Measurements from ENCODE around the gene ALKBH7.
"Not testable (repeated sequence)": the region's sequence is repeated elsewhere in the genome, so short reads cannot be mapped to it uniquely, and the experiment has no call there.

The ALKBH7 gene

GRCh38 chr19:6372594-6373095, at the start of gene ALKBH7:
ALKBH7 (plus strand) TSS chr19:6372794; CDS start chr19:6372821, 27 bp downstream.
- no peak for TF ChIP-seq JUND (IDR thresholded peaks at IDR 0.05; ENCODE audit: low read depth)
- DNase-seq (ENCODE audit: low read depth in 1 of 2, low spot score in 1 of 2) = peak in 1 of 2 experiments; percentile 99
- in situ Hi-C loops (cut with HindIII; ENCODE audit: low pct_unique_long_range_greater_than_20kb, low sequenced_read_pairs) = no loop called here

- in situ Hi-C loops (cut with HindIII; ENCODE audit: low pct_unique_long_range_greater_than_20kb, low sequenced_read_pairs) = no loop called here
- TF ChIP-seq JUND (IDR thresholded peaks at IDR 0.05; ENCODE audit: low read depth) = no peak
- no peak for DNase-seq (ENCODE audit: low read depth in 1 of 2, low spot score in 1 of 2)
Observed at GRCh38 chr19:6324757-6325156, 47.8 kb upstream of the ALKBH7 start.

DNA sequence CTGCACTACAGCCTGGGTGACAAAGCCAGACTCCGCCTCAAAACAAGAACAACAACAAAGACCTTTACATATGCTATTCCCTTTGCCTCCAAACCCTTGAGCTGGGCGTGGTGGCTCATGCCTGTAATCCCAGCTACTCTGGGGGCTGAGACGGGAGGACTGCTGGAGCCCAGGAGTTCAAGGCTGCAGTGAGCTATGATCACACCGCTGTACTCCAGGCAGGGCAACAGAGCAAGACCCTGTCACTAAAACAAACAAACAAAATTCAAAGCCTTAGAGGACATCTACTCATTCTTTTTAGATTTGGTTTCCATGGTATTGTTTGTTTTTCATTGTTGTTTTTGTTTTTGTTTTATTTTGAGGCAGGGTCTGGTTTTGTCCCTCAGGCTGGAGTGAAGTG, 47.0 kb upstream of the ALKBH7 start:
- in situ Hi-C loops (cut with HindIII; ENCODE audit: low pct_unique_long_range_greater_than_20kb, low sequenced_read_pairs) = no loop called here
- no peak for DNase-seq (ENCODE audit: low read depth in 1 of 2, low spot score in 1 of 2)
- TF ChIP-seq JUND (IDR thresholded peaks at IDR 0.05; ENCODE audit: low read depth) = no peak

- TF ChIP-seq JUND (IDR thresholded peaks at IDR 0.05; ENCODE audit: low read depth) = no peak
- in situ Hi-C loops (cut with HindIII; ENCODE audit: low pct_unique_long_range_greater_than_20kb, low sequenced_read_pairs) = no loop called here
- no peak for DNase-seq (ENCODE audit: low read depth in 1 of 2, low spot score in 1 of 2)
Observed at GRCh38 chr19:6326815-6327214, 45.8 kb upstream of the ALKBH7 start.

GRCh38 chr19:6333439-6333838, 39.2 kb upstream of the ALKBH7 start, which contains the start of gene ACER1:
ACER1 (minus strand) TSS chr19:6333612; CDS start chr19:6333551, 61 bp downstream.
- TF ChIP-seq JUND (IDR thresholded peaks at IDR 0.05; ENCODE audit: low read depth) = no peak
- DNase-seq (ENCODE audit: low read depth in 1 of 2, low spot score in 1 of 2) = peak; percentile 57 to 85
- in situ Hi-C loops (cut with HindIII; ENCODE audit: low pct_unique_long_range_greater_than_20kb, low sequenced_read_pairs) = no loop called here

DNA sequence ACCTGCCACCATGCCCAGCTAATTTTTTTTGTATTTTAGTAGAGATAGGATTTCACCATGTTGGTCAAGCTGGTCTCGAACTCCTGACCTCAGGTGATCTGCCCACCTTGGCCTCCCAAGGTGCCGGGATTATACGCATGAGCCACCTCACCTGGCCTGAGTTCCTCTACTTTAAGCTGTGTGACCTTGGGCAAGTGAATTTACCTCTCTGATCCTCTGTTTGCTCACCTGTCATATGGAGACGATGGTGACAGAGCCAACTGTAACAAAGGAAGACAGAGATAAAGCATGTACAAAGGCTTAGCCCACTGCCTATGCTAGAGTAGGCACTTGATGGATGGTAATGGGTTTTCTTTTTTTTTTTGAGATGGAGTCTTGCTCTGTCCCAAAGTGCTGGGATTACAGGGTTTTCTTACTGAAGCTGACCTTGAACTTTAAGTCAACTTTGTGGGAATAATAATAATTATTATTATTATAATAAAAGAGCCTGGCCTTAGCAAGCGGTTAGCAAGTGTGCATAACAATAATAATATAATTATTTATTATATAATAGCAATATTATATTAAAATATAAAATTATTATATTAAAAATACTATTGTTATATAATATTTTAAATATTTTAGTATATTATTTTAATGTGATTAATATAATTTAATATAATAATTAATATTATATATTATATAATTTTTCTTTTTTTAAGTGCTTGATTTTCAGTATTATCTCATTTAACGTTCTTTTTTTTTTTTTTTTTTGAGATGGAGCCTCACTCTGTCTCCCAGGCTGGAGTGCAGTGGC, 37.9 kb upstream of the ALKBH7 start:
- in situ Hi-C loops (cut with HindIII; ENCODE audit: low pct_unique_long_range_greater_than_20kb, low sequenced_read_pairs) = no loop called here
- no peak for DNase-seq (ENCODE audit: low read depth in 1 of 2, low spot score in 1 of 2)
- TF ChIP-seq JUND (IDR thresholded peaks at IDR 0.05; ENCODE audit: low read depth) = no peak

DNA sequence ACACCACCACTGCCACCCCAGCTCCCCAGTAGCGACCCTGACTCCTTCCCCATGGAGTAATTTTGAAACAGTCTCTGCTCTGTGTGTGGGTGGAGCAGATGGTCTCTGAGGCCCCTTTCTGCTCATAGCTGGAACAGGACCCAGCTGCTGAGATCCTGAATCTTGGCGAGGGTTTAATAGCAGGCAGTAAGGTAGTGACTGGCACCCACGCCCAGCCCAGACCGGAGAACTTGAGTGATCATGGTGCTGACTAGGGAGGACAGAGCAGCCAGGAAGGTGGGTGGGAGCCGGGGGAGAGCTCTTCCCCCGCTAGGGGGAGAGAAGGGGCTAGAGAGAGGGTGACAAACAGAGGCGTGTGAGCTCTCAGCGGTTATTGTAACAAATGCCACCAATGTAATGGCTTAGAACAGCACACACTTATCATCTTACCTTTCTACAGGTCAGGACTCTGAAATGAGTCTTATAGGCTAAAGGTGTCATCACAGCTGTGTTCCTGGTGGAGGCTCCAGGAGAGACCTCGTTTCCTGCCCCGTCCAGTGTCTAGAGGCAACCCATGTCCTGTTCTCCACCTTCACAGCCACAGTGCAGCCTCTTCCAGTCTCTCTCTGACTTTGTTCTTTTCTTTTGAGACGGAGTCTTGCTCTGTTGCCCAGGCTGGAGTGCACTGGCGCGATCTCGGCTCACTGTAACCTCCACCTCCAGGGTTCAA, 31.9 kb upstream of the ALKBH7 start:
- no peak for TF ChIP-seq JUND (IDR thresholded peaks at IDR 0.05; ENCODE audit: low read depth)
- in situ Hi-C loops (cut with HindIII; ENCODE audit: low pct_unique_long_range_greater_than_20kb, low sequenced_read_pairs) = no loop called here
- DNase-seq (ENCODE audit: low read depth in 1 of 2, low spot score in 1 of 2) = no peak

GRCh38 chr19:6343462-6343861, 29.1 kb upstream of the ALKBH7 start:
- in situ Hi-C loops (cut with HindIII; ENCODE audit: low pct_unique_long_range_greater_than_20kb, low sequenced_read_pairs) = no loop called here
- TF ChIP-seq JUND (IDR thresholded peaks at IDR 0.05; ENCODE audit: low read depth) = no peak
- no peak for DNase-seq (ENCODE audit: low read depth in 1 of 2, low spot score in 1 of 2)

GRCh38 chr19:6349271-6349670, 23.3 kb upstream of the ALKBH7 start:
- in situ Hi-C loops (cut with HindIII; ENCODE audit: low pct_unique_long_range_greater_than_20kb, low sequenced_read_pairs); DNase-seq (ENCODE audit: low read depth in 1 of 2, low spot score in 1 of 2): not testable (repeated sequence)

- in situ Hi-C loops (cut with HindIII; ENCODE audit: low pct_unique_long_range_greater_than_20kb, low sequenced_read_pairs) = no loop called here
- DNase-seq (ENCODE audit: low read depth in 1 of 2, low spot score in 1 of 2) = peak; percentile 23 to 84
- no peak for TF ChIP-seq JUND (IDR thresholded peaks at IDR 0.05; ENCODE audit: low read depth)
Observed at GRCh38 chr19:6350688-6351087, 21.9 kb upstream of the ALKBH7 start.

- in situ Hi-C loops (cut with HindIII; ENCODE audit: low pct_unique_long_range_greater_than_20kb, low sequenced_read_pairs) = no loop called here
- TF ChIP-seq JUND (IDR thresholded peaks at IDR 0.05; ENCODE audit: low read depth) = no peak
- DNase-seq (ENCODE audit: low read depth in 1 of 2, low spot score in 1 of 2) = peak in 1 of 2 experiments; percentile 85
Observed at GRCh38 chr19:6352381-6353165, 20.0 kb upstream of the ALKBH7 start.

- DNase-seq (ENCODE audit: low read depth in 1 of 2, low spot score in 1 of 2) = no peak
- no peak for TF ChIP-seq JUND (IDR thresholded peaks at IDR 0.05; ENCODE audit: low read depth)
- in situ Hi-C loops (cut with HindIII; ENCODE audit: low pct_unique_long_range_greater_than_20kb, low sequenced_read_pairs) = no loop called here
Observed at GRCh38 chr19:6354098-6354674, 18.4 kb upstream of the ALKBH7 start.

DNA sequence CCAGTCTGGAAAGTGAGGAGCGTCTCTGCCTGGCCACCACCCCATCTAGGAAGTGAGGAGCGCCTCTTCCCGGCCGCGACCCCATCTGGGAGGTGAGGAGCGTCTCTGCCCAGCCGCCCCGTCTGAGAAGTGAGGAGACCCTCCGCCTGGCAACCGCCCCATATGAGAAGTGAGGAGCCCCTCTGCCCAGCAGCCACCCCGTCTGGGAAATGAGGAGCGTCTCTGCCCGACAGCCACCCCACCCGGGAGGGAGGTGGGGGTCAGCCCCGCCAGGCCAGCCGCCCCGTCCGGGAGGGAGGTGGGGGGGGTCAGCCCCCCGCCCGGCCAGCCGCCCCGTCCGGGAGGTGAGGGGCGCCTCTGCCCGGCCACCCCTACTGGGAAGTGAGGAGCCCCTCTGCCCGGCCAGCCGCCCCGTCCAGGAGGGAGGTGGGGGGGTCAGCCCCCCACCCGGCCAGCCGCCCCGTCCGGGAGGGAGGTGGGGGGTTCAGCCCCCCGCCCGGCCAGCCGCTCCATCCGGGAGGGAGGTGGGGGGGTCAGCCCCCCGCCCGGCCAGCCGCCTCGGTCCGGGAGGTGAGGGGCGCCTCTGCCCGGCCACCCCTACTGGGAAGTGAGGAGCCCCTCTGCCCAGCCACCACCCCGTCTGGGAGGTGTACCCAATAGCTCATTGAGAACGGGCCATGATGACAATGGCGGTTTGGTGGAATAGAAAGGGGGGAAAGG, 17.1 kb upstream of the ALKBH7 start:
- in situ Hi-C loops (cut with HindIII; ENCODE audit: low pct_unique_long_range_greater_than_20kb, low sequenced_read_pairs); DNase-seq (ENCODE audit: low read depth in 1 of 2, low spot score in 1 of 2): not testable (repeated sequence)
